Calu3 (cell line): Measurements from ENCODE around the gene PRODH2. TPM values are rescaled to one million over a fixed set of nuclear protein-coding genes. Genes with fewer than 3 reads are reported as not detected.

ENCODE experiments used
- BruUV-seq: library from RNA; stranded (reverse); fragments of 400-500 nt; replicated peaks from 2 replicates; lab custom pipeline; 2021; lab: Mats Ljungman, UMichigan
- CTCF ChIA-PET: fragments of 300-600 bp; sonication (Branson Sonifier 250); formaldehyde crosslinking; loops from one replicate; lab custom pipeline; 2022; ENCODE audit warnings: antibody characterized with exemption; lab: Charles Lee
- DNase-seq: peaks from one replicate; pipeline ENCODE4 v3.0.0; 2022
- H3K27ac Mint-ChIP-seq: one replicate; pipeline ENCODE4 v1.8.0; 2022; ENCODE audit warnings: mixed read lengths; ENCODE audit not compliant: unreplicated experiment
- H3K27me3 Mint-ChIP-seq: one replicate; pipeline ENCODE4 v1.8.0; 2022; ENCODE audit warnings: mixed read lengths; ENCODE audit not compliant: unreplicated experiment
- H3K36me3 Mint-ChIP-seq: one replicate; pipeline ENCODE4 v1.8.0; 2022; ENCODE audit warnings: mild to moderate bottlenecking, moderate library complexity, mixed read lengths; ENCODE audit not compliant: insufficient read depth, unreplicated experiment
- H3K4me1 Mint-ChIP-seq: one replicate; pipeline ENCODE4 v1.8.0; 2022; ENCODE audit warnings: mild to moderate bottlenecking, low read depth, mixed read lengths; ENCODE audit not compliant: unreplicated experiment
- H3K4me3 Mint-ChIP-seq: one replicate; pipeline ENCODE4 v1.8.0; 2022; ENCODE audit warnings: mild to moderate bottlenecking, low read depth, moderate library complexity, mixed read lengths; ENCODE audit not compliant: unreplicated experiment
- H3K9me3 Mint-ChIP-seq: one replicate; pipeline ENCODE4 v1.8.0; 2022; ENCODE audit warnings: low read depth, mixed read lengths; ENCODE audit not compliant: unreplicated experiment
- CTCF ChIP-seq: fragments of 200-600 bp; IDR thresholded peaks from one replicate; pipeline ENCODE4 v1.8.0; 2022; ENCODE audit warnings: antibody characterized with exemption; ENCODE audit not compliant: unreplicated experiment
- intact Hi-C: fragments of 100-400 bp; cut with micrococcal nuclease; formaldehyde crosslinking; loops from one replicate; pipeline ENCODE4 v1.10.0; 2022; ENCODE audit not compliant: unreplicated experiment
- total RNA-seq: library from RNA; stranded (reverse); gene quantifications from 2 replicates; pipeline ENCODE4 v1.2.3, GENCODE V29; 2022

PRODH2 gene
- total RNA-seq, 1 experiment from 2014 or later = not detected

DNA sequence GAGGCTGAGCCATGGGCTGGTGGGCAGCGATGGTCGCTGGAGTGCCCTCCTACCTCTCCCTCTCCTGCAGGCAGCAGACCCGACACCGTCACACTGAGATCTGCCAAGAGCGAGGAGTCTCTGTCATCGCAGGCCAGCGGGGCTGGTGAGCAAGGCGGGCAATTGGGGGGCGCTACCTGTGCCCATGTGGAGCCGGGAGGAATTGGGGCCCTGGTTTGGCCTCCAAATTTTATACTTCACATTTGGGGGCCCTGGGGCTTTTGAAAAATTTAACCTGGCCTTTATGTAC lies 27.4 kb downstream of the PRODH2 start:
- Mint-ChIP-seq H3K27me3 (no peaks in the 10 kb centered on the region), H3K4me3 (no peak overlapping the region), H3K27ac (no peak overlapping the region), H3K4me1 (peaks cover 8% of the 10 kb centered on the region), H3K36me3 (no peaks in the 10 kb centered on the region), H3K9me3 (no peaks in the 10 kb centered on the region)
- no TSS peak for BruUV-seq
- intact Hi-C loops = no loop called here
- no peak for TF ChIP-seq CTCF
- DNase-seq = no peak
- CTCF ChIA-PET = no interaction called here

- Mint-ChIP-seq H3K27ac (no peak overlapping the region), H3K9me3 (no peaks in the 10 kb centered on the region), H3K36me3 (no peaks in the 10 kb centered on the region), H3K27me3 (no peaks in the 10 kb centered on the region), H3K4me1 (peaks cover 8% of the 10 kb centered on the region), H3K4me3 (no peak overlapping the region)
- TF ChIP-seq CTCF = no peak
- no TSS peak for BruUV-seq
- intact Hi-C loops = no loop called here
- DNase-seq = no peak
- CTCF ChIA-PET = interaction anchor here (0.6 kb wide), 1 partner anchor 786 kb away, joined by 3 read pairs; no protein-coding TSS in a partner anchor
Measured at GRCh38 chr19:35784503-35785338, 27.9 kb downstream of the PRODH2 start.

GRCh38 chr19:35783469-35784434 lies 28.9 kb downstream of the PRODH2 start:
- BruUV-seq = no TSS peak
- Mint-ChIP-seq H3K36me3 (no peaks in the 10 kb centered on the region), H3K27ac (no peak overlapping the region), H3K4me3 (no peak overlapping the region), H3K27me3 (no peaks in the 10 kb centered on the region), H3K4me1 (peaks cover 8% of the 10 kb centered on the region), H3K9me3 (no peaks in the 10 kb centered on the region)
- CTCF ChIA-PET = interaction anchor here (0.6 kb wide), 1 partner anchor 787 kb away, joined by 3 read pairs; no protein-coding TSS in a partner anchor
- no peak for DNase-seq
- TF ChIP-seq CTCF = no peak
- intact Hi-C loops = no loop called here

GRCh38 chr19:35782589-35782988 lies 30.1 kb downstream of the PRODH2 start:
- Mint-ChIP-seq H3K4me1 (peaks cover 8% of the 10 kb centered on the region), H3K27ac (no peak overlapping the region), H3K4me3 (no peak overlapping the region), H3K27me3 (no peaks in the 10 kb centered on the region), H3K36me3 (no peaks in the 10 kb centered on the region), H3K9me3 (no peaks in the 10 kb centered on the region)
- intact Hi-C loops = no loop called here
- no peak for DNase-seq
- no peak for TF ChIP-seq CTCF
- CTCF ChIA-PET = no interaction called here
- no TSS peak for BruUV-seq
